ENCODE data around the gene NACC2.

The NACC2 gene

GRCh38 chr9:136014924-136015633 is 80.0 kb downstream of the NACC2 start:
- DNase-seq (ENCODE audit: low read depth) = no peak

GRCh38 chr9:136014147-136014923 is 80.8 kb downstream of the NACC2 start:
- no peak for TF ChIP-seq CTCF (IDR thresholded peaks at IDR 0.05; ENCODE audit: low read length, missing control alignments)
- no peak overlapping the region for H3K4me3 ChIP-seq (replicated peaks; ENCODE audit: low read depth, low read length)
- DNase-seq (ENCODE audit: low read depth) = no peak

More at GRCh38 chr9:136014924-136015633, 80.0 kb downstream of the NACC2 start:
- TF ChIP-seq CTCF (IDR thresholded peaks at IDR 0.05; ENCODE audit: low read length, missing control alignments) = no peak
- H3K4me3 ChIP-seq (replicated peaks; ENCODE audit: low read depth, low read length) = no peak overlapping the region

- no peak for TF ChIP-seq CTCF (IDR thresholded peaks at IDR 0.05; ENCODE audit: low read length, missing control alignments)
- DNase-seq (ENCODE audit: low read depth) = no peak
- H3K4me3 ChIP-seq (replicated peaks; ENCODE audit: low read depth, low read length) = no peak overlapping the region
Observed at GRCh38 chr9:136013524-136014034, 81.5 kb downstream of the NACC2 start.

- TF ChIP-seq CTCF (IDR thresholded peaks at IDR 0.05; ENCODE audit: low read length, missing control alignments) = no peak
- H3K4me3 ChIP-seq (replicated peaks; ENCODE audit: low read depth, low read length) = no peak overlapping the region
- no peak for DNase-seq (ENCODE audit: low read depth)
Observed at GRCh38 chr9:136013116-136013515, 82.0 kb downstream of the NACC2 start.

- peak; percentile 14 for DNase-seq (ENCODE audit: low read depth)
- no peak overlapping the region for H3K4me3 ChIP-seq (replicated peaks; ENCODE audit: low read depth, low read length)
- no peak for TF ChIP-seq CTCF (IDR thresholded peaks at IDR 0.05; ENCODE audit: low read length, missing control alignments)
Observed at GRCh38 chr9:136012651-136013050, 82.4 kb downstream of the NACC2 start.

- no peak overlapping the region for H3K4me3 ChIP-seq (replicated peaks; ENCODE audit: low read depth, low read length)
- DNase-seq (ENCODE audit: low read depth) = peak; percentile 88
- TF ChIP-seq CTCF (IDR thresholded peaks at IDR 0.05; ENCODE audit: low read length, missing control alignments) = no peak
Observed at GRCh38 chr9:136011703-136012496, 83.2 kb downstream of the NACC2 start.
